HG03460 (cell line): Measurements from ENCODE around the gene SLC25A42.
A peak's percentile ranks its signal among the peaks of the same experiment; 100 is the strongest.
"Not testable (repeated sequence)": the region's sequence is repeated elsewhere in the genome, so short reads cannot be mapped to it uniquely, and the experiment has no call there.

Source experiments
- ATAC-seq: cut with Tn5 transposase; IDR thresholded peaks from one replicate; pipeline ENCODE4 v1.9.1; 2021; ENCODE audit not compliant: unreplicated experiment

The SLC25A42 gene

DNA sequence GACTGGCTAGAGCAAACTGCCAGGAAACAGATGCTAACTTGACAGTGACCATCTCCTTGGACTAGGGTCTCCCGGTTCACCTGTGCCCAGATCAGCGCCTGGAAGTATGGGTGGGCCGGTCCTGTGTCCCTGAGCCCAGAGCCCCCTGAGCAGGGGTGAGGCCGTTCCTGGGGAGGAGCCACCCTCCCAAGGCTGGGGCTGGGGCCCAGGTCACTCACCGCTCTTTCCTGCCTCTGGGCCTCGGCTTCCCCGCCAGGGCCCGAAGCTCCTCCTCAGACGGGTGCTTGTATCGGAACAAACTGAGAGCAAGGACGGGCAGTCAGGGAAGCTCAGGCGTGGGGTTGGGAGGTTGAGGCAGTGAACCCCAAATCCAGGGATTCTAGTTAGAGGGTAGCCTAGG lies 69.1 kb downstream of the SLC25A42 start:
- no peak for ATAC-seq

GRCh38 chr19:19133985-19134384 lies 70.2 kb downstream of the SLC25A42 start:
- no peak for ATAC-seq

DNA sequence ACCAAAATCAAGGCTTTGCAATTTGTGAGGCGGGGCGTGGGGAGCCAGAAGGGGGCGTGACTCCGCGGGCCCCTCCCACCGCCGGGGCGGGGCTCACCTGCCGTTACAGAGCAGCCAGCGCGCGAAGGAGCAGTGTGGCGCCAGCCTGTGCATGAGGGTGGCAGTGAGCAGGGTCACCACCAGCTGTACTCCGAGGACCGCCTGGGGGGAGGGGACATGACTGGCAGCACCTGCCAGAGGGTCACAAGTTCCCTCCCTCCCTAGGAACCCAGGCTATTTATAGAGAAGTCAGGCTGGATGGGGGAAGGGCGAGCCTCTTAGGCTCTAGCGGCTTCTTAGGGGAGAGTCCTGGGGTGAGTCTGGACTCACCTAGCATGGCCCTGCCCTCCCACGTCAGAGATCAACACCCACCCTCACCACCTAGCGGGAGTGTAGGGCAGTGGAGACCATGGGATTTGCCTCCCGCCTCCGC lies 70.9 kb downstream of the SLC25A42 start:
- ATAC-seq = no peak

GRCh38 chr19:19135713-19136112 lies 71.9 kb downstream of the SLC25A42 start:
- not testable (repeated sequence) for ATAC-seq

- no peak for ATAC-seq
Measured at GRCh38 chr19:19137556-19138108, 73.8 kb downstream of the SLC25A42 start.

DNA sequence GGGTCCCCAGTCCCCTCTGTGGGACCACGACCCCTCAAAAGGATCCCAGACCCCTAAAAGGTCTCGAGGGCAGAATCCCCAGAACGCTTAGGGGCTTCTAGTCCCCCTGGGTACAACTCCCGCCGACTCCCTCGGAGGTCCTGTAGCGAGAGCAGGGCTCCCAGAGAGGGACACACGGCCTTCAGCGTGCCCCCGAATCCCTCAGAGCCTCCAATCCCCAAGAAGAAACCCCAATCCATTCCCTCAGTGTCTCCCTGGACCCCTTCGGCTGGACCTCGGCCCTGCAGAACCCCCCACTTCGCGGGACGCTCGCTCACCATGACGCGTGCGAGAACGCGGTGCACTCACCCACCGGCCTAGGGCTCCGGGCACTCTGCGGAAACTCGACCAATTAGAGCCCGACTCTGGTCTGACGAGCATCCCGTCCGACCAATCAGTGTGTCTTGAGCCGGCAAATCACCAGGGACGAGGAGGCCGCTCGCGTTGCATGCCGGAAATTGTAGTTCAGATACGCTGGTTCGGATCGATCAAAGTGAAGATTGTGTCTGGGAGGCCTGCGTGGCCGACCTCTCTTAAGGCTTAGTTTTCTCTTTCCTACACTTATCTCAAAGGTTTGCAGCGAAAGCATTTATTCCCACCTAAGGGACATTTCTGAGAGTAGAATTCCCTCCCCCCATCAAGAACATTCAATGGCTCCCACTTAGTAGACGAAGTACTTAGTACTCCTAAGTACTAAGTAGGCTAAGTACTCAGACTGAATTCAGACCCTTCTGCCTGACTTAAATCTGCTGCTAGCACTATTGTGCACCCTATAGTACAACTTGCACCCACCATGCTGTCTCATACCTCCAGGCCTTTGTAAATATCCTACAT lies 74.6 kb downstream of the SLC25A42 start, which contains the start of gene TMEM161A:
TMEM161A (minus strand) TSS at position 370 of the 873 bp plus-strand sequence; CDS start at position 320, 50 bp downstream.
- ATAC-seq = peak; percentile 97

- no peak for ATAC-seq
Measured at GRCh38 chr19:19139876-19140229, 76.1 kb downstream of the SLC25A42 start.

DNA sequence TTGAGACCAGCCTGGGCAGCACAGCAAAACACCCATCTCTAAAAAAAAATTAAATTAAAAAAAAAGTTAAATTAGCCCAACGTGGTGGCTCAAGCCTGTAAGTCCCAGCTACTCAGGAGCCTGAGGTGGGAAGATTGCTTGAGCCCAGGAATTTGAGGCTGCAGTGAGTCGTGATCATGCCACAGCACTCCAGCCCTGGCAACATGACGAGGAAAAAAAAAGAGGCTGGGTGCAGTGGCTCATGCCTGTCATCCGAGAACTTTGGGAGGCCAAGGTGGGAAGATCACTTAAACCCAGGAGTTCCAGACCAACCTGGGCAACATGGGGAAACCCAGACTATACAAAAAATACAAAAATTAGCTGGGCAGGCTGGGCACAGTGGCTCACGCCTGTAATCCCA lies 76.7 kb downstream of the SLC25A42 start:
- no peak for ATAC-seq

- ATAC-seq = no peak
Measured at GRCh38 chr19:19142347-19142746, 78.6 kb downstream of the SLC25A42 start.

GRCh38 chr19:19145281-19145680 lies 81.5 kb downstream of the SLC25A42 start:
- ATAC-seq = no peak

GRCh38 chr19:19145684-19146608 lies 82.2 kb downstream of the SLC25A42 start:
- no peak for ATAC-seq

- no peak for ATAC-seq
Measured at GRCh38 chr19:19146865-19147264, 83.1 kb downstream of the SLC25A42 start.

DNA sequence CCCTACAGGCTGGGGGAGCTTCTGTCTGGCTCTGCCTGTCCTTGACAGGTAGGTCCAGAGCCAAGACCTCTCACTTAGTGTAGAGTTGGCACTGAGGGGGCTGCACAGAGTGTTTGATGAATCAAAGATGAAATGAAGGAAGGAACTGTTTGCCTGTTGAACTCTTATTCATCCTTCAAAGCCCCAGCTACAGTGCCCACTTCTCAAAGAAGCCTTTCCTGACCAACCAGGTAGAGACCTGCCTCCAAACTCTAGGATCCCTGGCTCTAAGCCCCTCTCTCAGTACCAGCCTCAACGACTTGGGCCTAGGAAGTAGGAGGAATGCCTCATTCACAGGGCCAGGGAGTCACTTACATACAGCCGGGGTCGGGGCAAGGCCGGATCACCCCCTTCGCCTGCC lies 83.5 kb downstream of the SLC25A42 start:
- no peak for ATAC-seq

DNA sequence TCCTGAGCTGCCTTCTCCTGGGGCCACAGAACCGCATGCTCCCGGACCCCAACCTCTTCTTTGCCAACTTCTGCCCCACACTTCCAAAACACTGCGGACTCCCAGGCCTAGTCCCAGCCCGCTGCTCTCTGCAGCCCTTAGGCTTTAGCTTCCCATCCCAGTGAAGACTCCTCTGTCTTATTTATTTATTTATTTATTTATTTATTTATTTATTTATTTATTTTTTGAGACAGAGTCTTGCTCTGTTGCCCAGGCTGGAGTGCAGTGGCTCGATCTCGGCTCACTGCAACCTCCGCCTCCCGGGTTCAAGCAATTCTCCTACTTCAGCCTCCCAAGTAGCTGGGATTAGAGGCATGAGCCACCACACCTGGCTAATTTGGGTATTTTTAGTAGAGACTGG lies 84.7 kb downstream of the SLC25A42 start:
- not testable (repeated sequence) for ATAC-seq

GRCh38 chr19:19149435-19149834 lies 85.6 kb downstream of the SLC25A42 start:
- ATAC-seq = no peak

DNA sequence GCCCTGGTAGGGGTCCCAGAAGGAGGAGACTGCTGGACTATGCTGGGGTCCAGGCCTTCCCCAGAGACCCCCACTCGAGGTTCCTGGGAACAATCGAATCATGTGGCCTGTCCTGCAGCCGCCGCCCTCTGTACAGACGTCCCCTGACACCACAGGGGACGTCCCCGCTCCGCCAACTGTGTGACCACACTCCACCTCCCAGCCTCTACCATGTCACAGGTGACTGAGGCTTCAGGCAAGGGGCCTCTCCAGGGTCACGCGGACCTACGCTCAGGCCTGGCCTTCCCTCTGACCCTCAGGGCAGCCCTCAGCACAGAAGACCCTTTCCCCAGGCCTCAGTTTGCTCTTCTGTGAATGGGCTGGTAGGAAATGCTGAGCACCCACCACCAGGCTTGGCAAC lies 87.6 kb downstream of the SLC25A42 start:
- no peak for ATAC-seq

GRCh38 chr19:19152668-19153384 lies 89.0 kb downstream of the SLC25A42 start:
- no peak for ATAC-seq

DNA sequence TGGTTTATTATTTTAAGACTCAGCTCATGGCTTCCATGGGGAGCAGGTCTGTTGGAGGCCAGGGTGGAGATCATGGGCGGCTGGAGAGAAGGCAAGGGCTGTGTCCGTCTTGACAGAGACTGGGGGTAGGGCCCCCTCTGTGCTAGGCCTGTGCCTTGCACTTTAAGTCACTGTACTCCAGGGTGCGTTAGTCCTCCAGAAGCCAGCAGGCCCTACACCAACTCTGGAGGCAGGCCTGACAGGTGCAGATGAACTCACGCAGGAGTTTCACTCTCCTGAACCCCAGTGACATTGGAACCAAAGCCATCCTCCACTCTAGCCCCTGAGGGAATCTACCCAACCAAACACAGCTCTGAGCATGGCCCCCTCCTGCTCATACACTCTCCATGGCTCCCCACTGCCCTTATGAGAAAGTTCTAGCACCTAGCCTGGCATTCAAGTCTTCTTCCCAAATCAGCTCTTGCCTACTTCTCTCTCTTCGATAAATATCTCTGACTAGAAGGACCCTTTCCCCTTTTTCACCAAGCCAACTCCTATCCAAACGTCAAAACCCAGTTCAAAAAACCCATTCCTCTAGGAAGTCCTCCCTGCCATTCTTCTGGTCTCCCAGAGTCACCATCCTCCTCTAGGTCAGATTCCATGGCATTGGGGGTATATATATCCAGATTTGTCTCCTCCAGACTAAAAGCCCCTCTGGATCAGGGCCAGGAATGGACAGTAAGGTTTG lies 91.1 kb downstream of the SLC25A42 start:
- no peak for ATAC-seq

DNA sequence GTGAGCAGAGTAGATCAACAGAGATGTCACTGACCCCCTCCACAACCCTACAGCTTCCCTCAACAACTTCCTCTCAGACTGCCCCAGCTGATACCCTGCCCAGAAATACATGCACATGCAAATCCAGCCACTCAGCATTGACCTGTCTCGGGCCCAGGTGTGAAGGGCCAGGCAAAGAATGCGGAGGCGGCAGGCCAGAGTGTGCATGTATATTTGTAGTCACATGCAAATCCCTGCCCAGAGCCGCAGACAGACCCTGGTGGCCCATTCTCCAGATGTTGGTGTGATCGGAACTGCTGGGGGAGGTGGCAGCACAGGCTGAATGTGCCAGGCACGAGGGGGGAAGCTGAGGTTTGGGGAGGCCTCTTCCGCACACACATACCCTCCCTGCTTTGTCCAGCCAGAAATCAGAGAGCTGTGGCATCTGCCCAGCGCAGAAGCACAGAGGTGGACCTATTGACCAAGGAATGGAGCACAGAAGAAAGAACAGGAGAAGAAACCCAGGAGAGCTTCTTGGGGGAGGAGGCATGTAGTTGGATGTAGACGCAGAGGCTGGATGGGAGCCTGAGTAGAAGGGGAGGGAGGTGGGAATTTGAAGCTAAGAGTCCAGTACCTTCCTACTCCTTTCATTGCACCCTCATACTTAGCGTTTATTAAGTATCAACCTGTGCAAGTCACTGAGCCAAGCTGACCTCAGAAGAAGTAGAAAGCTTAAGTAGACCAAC lies 91.9 kb downstream of the SLC25A42 start:
- peak; percentile 57 for ATAC-seq
